Astrocyte (in vitro differentiated cells and primary cell): ENCODE data around the gene MAN1A1.

Source experiments
- CTCF ChIP-seq: IDR thresholded peaks from 2 replicates; pipeline ENCODE4 v1.5.1; 2011; ENCODE audit warnings: low read depth, mild to moderate bottlenecking, inconsistent platforms, low read length, moderate library complexity; ENCODE audit not compliant: insufficient read depth
- EZH2 ChIP-seq: IDR thresholded peaks from 2 replicates; pipeline ENCODE4 v1.6.1; 2012; ENCODE audit warnings: mild to moderate bottlenecking, low read length, inconsistent platforms; ENCODE audit not compliant: insufficient read depth

- TF ChIP-seq CTCF: no peak
- TF ChIP-seq EZH2: no peak
These were observed 200.6 kb downstream of the MAN1A1 start for GRCh38 chr6:119148825-119149525.
